SK-N-SH (cell line): ENCODE results near the gene SNPH. TPM values are rescaled to one million over a fixed set of nuclear protein-coding genes. Genes with fewer than 3 reads are reported as not detected.

Source experiments
- CTCF ChIA-PET: fragments of 300-600, 350-600 bp; formaldehyde crosslinking; extraction: SDS; loops from one replicate; lab custom pipeline; 2021; lab: Yijun Ruan, JAX
- POLR2A ChIA-PET: fragments of 350-600 bp; sonication (Branson Sonifier 250); formaldehyde crosslinking; extraction: SDS; loops from one replicate; lab custom pipeline; 2020; ENCODE audit warnings: antibody characterized with exemption, inconsistent platforms; lab: Yijun Ruan, JAX
- DNase-seq: peaks from one replicate; pipeline ENCODE4 v3.0.0; 2012
- H2AFZ ChIP-seq: fragments of 200-600 bp; sonication (generic); 2 replicates; pipeline ENCODE4 v1.8.1; 2016; ENCODE audit warnings: antibody characterized with exemption, mild to moderate bottlenecking, low read depth
- H3F3A ChIP-seq: fragments of 200-600 bp; sonication (generic); replicated peaks from 2 replicates; pipeline ENCODE3; 2016; ENCODE audit warnings: antibody characterized with exemption, mild to moderate bottlenecking; ENCODE audit not compliant: insufficient read depth
- H3K27ac ChIP-seq, 2 experiments: fragments of 200-500 bp in 1 of 2; fragments of 200-600 bp in 1 of 2; sonication (Bioruptor generic) in 1 of 2; sonication (generic), shearing (Covaris generic) in 1 of 2; 2 replicates each; pipeline versions ENCODE4 v1.5.1 to v1.6.1; 2014 to 2016; ENCODE audit warnings: low read depth in 2 of 2, inconsistent platforms in 1 of 2, low read length in 1 of 2, mild to moderate bottlenecking in 1 of 2, mixed read lengths in 1 of 2
- H3K27me3 ChIP-seq: fragments of 200-600 bp; sonication (generic), shearing (Covaris generic); 2 replicates; pipeline ENCODE4 v1.6.1; 2016; ENCODE audit warnings: mixed run types; ENCODE audit not compliant: insufficient read depth
- H3K36me3 ChIP-seq, 2 experiments: fragments of 200-500 bp in 1 of 2; fragments of 200-600 bp in 1 of 2; sonication (Bioruptor generic) in 1 of 2; sonication (generic) in 1 of 2; replicated peaks in 1 of 2; 2 replicates each; pipeline versions ENCODE3 to v1.5.1; 2014 to 2016; ENCODE audit warnings: low read length in 1 of 2, mild to moderate bottlenecking in 1 of 2; ENCODE audit not compliant: insufficient read depth in 2 of 2, control insufficient read depth in 1 of 2
- H3K4me1 ChIP-seq, 2 experiments: fragments of 200-500 bp in 1 of 2; fragments of 200-600 bp in 1 of 2; sonication (Bioruptor generic) in 1 of 2; sonication (generic), shearing (Covaris generic) in 1 of 2; 2 replicates each; pipeline versions ENCODE4 v1.5.1 to v1.6.1; 2014 to 2016; ENCODE audit warnings: low read depth in 1 of 2, low read length in 1 of 2, mixed run types in 1 of 2; ENCODE audit not compliant: insufficient read depth in 2 of 2, control insufficient read depth in 1 of 2
- H3K4me2 ChIP-seq: fragments of 200-600 bp; sonication (generic), shearing (Covaris generic); 2 replicates; pipeline ENCODE4 v1.6.1; 2017; ENCODE audit warnings: mixed run types
- H3K4me3 ChIP-seq, 2 experiments: fragments of 200-500 bp in 1 of 2; fragments of 200-600 bp in 1 of 2; sonication (Bioruptor generic) in 1 of 2; sonication (generic), shearing (Covaris generic) in 1 of 2; 2 replicates each; pipeline versions ENCODE4 v1.5.1 to v1.8.1; 2014 to 2016; ENCODE audit warnings: low read depth in 2 of 2, inconsistent platforms in 1 of 2, low read length in 1 of 2, mild to moderate bottlenecking in 1 of 2, mixed read lengths in 1 of 2, moderate library complexity in 1 of 2
- H3K79me2 ChIP-seq: fragments of 200-600 bp; sonication (generic); 2 replicates; pipeline ENCODE4 v1.8.1; 2017; ENCODE audit warnings: mild to moderate bottlenecking; ENCODE audit not compliant: insufficient read depth
- H3K9ac ChIP-seq: fragments of 200-600 bp; sonication (generic); 2 replicates; pipeline ENCODE4 v1.6.1; 2017; ENCODE audit warnings: mixed run types
- H3K9me2 ChIP-seq: fragments of 200-600 bp; sonication (generic); 2 replicates; pipeline ENCODE4 v1.6.1; 2017; ENCODE audit warnings: mixed run types
- H3K9me3 ChIP-seq: fragments of 200-600 bp; sonication (generic); 2 replicates; pipeline ENCODE4 v1.6.1; 2017; ENCODE audit warnings: mixed run types, mild to moderate bottlenecking, moderate library complexity
- H4K20me1 ChIP-seq: fragments of 200-600 bp; sonication (generic); 2 replicates; pipeline ENCODE4 v1.6.1; 2017; ENCODE audit warnings: mild to moderate bottlenecking, mixed run types; ENCODE audit not compliant: insufficient read depth
- ELF1 ChIP-seq: IDR thresholded peaks from 2 replicates; pipeline ENCODE4 v1.4.0; 2012
- EZH2phosphoT487 ChIP-seq: fragments of 200-600 bp; sonication (generic); IDR thresholded peaks from 2 replicates; pipeline ENCODE4 v1.6.1; 2017; ENCODE audit warnings: low read depth, mixed run types, mild to moderate bottlenecking, antibody characterized with exemption, moderate library complexity, borderline replicate concordance
- FOSL2 ChIP-seq: IDR thresholded peaks from 2 replicates; pipeline ENCODE4 v1.4.0; 2012; ENCODE audit warnings: low read depth, mild to moderate bottlenecking, moderate library complexity, borderline replicate concordance
- FOXJ3 ChIP-seq: sonication (generic); formaldehyde crosslinking; IDR thresholded peaks from 2 replicates; pipeline ENCODE4 v1.5.1; 2020; ENCODE audit warnings: mild to moderate bottlenecking, missing genetic modification reagents
- GABPA ChIP-seq: IDR thresholded peaks from 2 replicates; pipeline ENCODE4 v1.4.0; 2012; ENCODE audit warnings: low read depth, mild to moderate bottlenecking
- GATA2 ChIP-seq: sonication (generic); formaldehyde crosslinking; IDR thresholded peaks from 2 replicates; pipeline ENCODE4 v1.5.0; 2020; ENCODE audit warnings: mild to moderate bottlenecking, missing genetic modification reagents
- MEF2A ChIP-seq: IDR thresholded peaks from 2 replicates; pipeline ENCODE4 v1.4.0; 2012; ENCODE audit warnings: low read depth, borderline replicate concordance
- MXI1 ChIP-seq: IDR thresholded peaks from 2 replicates; pipeline ENCODE4 v1.6.1; 2012; ENCODE audit warnings: mild to moderate bottlenecking, low read depth, low read length, improper control_type of control experiment
- NFIC ChIP-seq: IDR thresholded peaks from 2 replicates; pipeline ENCODE4 v1.4.0; 2012; ENCODE audit warnings: borderline replicate concordance
- RAD21 ChIP-seq: IDR thresholded peaks from 2 replicates; pipeline ENCODE4 v1.6.1; 2012; ENCODE audit warnings: mild to moderate bottlenecking, low read length
- RCOR1 ChIP-seq: fragments of 150-350 bp; IDR thresholded peaks from 2 replicates; pipeline ENCODE4 v1.6.1; 2017; ENCODE audit warnings: antibody characterized with exemption, low read length
- RFX5 ChIP-seq: IDR thresholded peaks from 2 replicates; pipeline ENCODE4 v1.6.1; 2012; ENCODE audit warnings: mild to moderate bottlenecking, improper control_type of control experiment, low read length
- SIN3A ChIP-seq: IDR thresholded peaks from 2 replicates; pipeline ENCODE4 v1.6.1; 2012; ENCODE audit warnings: low read depth, mild to moderate bottlenecking, low read length, moderate library complexity, borderline replicate concordance
- SMC3 ChIP-seq: IDR thresholded peaks from 2 replicates; pipeline ENCODE4 v1.6.1; 2012; ENCODE audit warnings: low read depth, low read length, improper control_type of control experiment
- TAF1 ChIP-seq: IDR thresholded peaks from 2 replicates; pipeline ENCODE4 v1.6.1; 2012; ENCODE audit warnings: low read depth, mild to moderate bottlenecking, low read length, moderate library complexity, borderline replicate concordance
- TCF12 ChIP-seq: IDR thresholded peaks from 2 replicates; pipeline ENCODE4 v1.4.0; 2012
- TEAD4 ChIP-seq: IDR thresholded peaks from 2 replicates; pipeline ENCODE4 v1.4.0; 2012; ENCODE audit warnings: mild to moderate bottlenecking, borderline replicate concordance; ENCODE audit not compliant: insufficient read depth
- YY1 ChIP-seq: IDR thresholded peaks from 2 replicates; pipeline ENCODE4 v1.4.0; 2012; ENCODE audit warnings: low read depth, mild to moderate bottlenecking
- WGBS: methylation state at CpG from one replicate; pipeline ENCODE4 v1.1.6; 2017; ENCODE audit warnings: low lambda C conversion rate; 5-methylcytosine and 5-hydroxymethylcytosine counted together
- polyA plus RNA-seq, 3 experiments: library from polyadenylated mRNA; depleted of rRNA; stranded (reverse); fragments of >200 nt; gene quantifications; 2 replicates each; pipeline ENCODE4 v1.2.3, GENCODE V29; 2012
- TF ChIP-seq, protein P1 (sequence below): IDR thresholded peaks from 2 replicates; pipeline ENCODE4 v1.4.0; 2012; ENCODE audit warnings: low read depth
- TF ChIP-seq, protein P2 (sequence below): IDR thresholded peaks from 2 replicates; pipeline ENCODE4 v1.4.0; 2012; ENCODE audit warnings: low read depth, borderline replicate concordance
- TF ChIP-seq, protein P3 (sequence below): IDR thresholded peaks from 2 replicates; pipeline ENCODE4; 2012
- TF ChIP-seq, protein P4 (sequence below): fragments of 150-350 bp; IDR thresholded peaks from 2 replicates; pipeline ENCODE4 v1.6.1; 2016; ENCODE audit warnings: mild to moderate bottlenecking, low read depth, low read length
- TF ChIP-seq, protein P5 (sequence below): fragments of 150-350 bp; IDR thresholded peaks from 2 replicates; pipeline ENCODE4 v1.6.1; 2017; ENCODE audit warnings: antibody characterized with exemption, low read length, low read depth, borderline replicate concordance
- TF ChIP-seq, protein P6 (sequence below): fragments of 200-600 bp; sonication (generic); IDR thresholded peaks from 2 replicates; pipeline ENCODE4 v1.6.1; 2017; ENCODE audit warnings: antibody characterized with exemption, mild to moderate bottlenecking, moderate library complexity

Gene SNPH
- polyA plus RNA-seq, 1 of the 3 experiments (the other 2 are of a cell fraction) = 2.5 TPM

DNA sequence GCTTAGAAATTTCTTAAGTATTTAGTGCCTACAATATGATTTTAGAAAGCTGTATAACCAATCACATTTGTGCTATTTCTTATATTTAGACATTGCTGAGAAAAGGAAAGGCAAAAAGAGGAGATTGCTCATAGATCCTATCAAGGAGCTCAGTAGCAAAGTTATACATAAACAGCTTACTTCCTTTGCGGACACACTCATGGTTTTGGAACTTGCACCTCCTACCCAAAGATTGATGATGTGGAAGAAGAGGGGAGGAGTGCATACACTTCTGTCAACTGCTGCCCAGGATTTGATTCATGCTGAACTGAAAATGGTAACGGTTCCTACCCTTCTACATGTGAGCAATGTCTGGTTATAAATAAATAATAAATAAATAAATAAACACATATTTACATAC is 23.6 kb upstream of the SNPH start (continued):
- TF ChIP-seq, protein P1, sequence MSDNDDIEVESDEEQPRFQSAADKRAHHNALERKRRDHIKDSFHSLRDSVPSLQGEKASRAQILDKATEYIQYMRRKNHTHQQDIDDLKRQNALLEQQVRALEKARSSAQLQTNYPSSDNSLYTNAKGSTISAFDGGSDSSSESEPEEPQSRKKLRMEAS = peak; percentile 32; the same call in 1 of the 2 replicates
- TF ChIP-seq MXI1 = no peak
- TF ChIP-seq TAF1 = no peak
- TF ChIP-seq EZH2phosphoT487 = no peak
- peak; percentile 31; the same call in 1 of the 2 replicates for TF ChIP-seq TCF12
- TF ChIP-seq RAD21 = no peak
- TF ChIP-seq, protein P2, sequence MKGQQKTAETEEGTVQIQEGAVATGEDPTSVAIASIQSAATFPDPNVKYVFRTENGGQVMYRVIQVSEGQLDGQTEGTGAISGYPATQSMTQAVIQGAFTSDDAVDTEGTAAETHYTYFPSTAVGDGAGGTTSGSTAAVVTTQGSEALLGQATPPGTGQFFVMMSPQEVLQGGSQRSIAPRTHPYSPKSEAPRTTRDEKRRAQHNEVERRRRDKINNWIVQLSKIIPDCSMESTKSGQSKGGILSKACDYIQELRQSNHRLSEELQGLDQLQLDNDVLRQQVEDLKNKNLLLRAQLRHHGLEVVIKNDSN = no peak
- no peak for TF ChIP-seq TEAD4
- TF ChIP-seq, all 33 proteins: peak for 8

DNA sequence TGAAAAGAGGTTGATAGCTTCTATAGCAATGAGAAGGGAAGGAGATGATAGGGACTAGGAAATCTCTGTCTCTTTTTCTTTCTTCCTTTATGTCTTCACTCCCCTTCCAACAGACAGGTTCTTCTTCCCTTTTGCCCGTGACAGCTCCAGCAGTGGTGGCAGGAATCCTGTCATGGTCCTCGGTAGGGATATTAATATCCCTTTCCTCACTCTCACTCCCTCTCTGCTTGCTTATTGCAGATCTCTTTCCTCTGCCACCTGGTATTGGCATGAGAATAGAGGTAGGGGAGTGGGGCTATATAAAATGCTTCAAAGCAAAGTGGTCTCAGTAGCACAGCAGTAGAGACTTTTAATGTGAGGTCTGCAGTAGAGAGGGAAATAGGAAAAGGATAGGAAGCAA is 20.5 kb upstream of the SNPH start:
- Histone ChIP-seq H2AFZ (no peak overlapping the region), H4K20me1 (no peaks in the 10 kb centered on the region), H3K27ac (no peak overlapping the region), H3F3A (peaks cover 7% of the 10 kb centered on the region), H3K4me2 (no peak overlapping the region), H3K9me3 (no peaks in the 10 kb centered on the region), H3K4me3 (no peak overlapping the region), H3K36me3 (no peaks in the 10 kb centered on the region), H3K79me2 (no peaks in the 10 kb centered on the region), H3K9ac (no peak overlapping the region), H3K4me1 (peaks cover 0 to 4% of the 10 kb centered on the region in 2 experiments; a peak in 2 of 4 replicates), H3K9me2 (no peaks in the 10 kb centered on the region), H3K27me3 (no peaks in the 10 kb centered on the region)
- DNase-seq = no peak
- WGBS = 52% methylated on average over 2 of the region's 2 CpGs
- POLR2A ChIA-PET = no interaction called here
- CTCF ChIA-PET = no interaction called here
- TF ChIP-seq ELF1 (no peak), FOSL2 (no peak), FOXJ3 (CRISPR knock-in tag) (no peak), RCOR1 (no peak), SMC3 (no peak), GABPA (no peak), YY1 (no peak), GATA2 (CRISPR knock-in tag) (no peak), SIN3A (no peak), NFIC (no peak), RFX5 (no peak), MEF2A (no peak), RAD21 (no peak), TEAD4 (no peak)
- TF ChIP-seq, protein P3, sequence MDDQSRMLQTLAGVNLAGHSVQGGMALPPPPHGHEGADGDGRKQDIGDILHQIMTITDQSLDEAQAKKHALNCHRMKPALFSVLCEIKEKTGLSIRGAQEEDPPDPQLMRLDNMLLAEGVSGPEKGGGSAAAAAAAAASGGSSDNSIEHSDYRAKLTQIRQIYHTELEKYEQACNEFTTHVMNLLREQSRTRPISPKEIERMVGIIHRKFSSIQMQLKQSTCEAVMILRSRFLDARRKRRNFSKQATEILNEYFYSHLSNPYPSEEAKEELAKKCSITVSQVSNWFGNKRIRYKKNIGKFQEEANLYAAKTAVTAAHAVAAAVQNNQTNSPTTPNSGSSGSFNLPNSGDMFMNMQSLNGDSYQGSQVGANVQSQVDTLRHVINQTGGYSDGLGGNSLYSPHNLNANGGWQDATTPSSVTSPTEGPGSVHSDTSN = no peak
- TF ChIP-seq, protein P4, sequence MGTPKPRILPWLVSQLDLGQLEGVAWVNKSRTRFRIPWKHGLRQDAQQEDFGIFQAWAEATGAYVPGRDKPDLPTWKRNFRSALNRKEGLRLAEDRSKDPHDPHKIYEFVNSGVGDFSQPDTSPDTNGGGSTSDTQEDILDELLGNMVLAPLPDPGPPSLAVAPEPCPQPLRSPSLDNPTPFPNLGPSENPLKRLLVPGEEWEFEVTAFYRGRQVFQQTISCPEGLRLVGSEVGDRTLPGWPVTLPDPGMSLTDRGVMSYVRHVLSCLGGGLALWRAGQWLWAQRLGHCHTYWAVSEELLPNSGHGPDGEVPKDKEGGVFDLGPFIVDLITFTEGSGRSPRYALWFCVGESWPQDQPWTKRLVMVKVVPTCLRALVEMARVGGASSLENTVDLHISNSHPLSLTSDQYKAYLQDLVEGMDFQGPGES = no peak
- TF ChIP-seq, protein P5, sequence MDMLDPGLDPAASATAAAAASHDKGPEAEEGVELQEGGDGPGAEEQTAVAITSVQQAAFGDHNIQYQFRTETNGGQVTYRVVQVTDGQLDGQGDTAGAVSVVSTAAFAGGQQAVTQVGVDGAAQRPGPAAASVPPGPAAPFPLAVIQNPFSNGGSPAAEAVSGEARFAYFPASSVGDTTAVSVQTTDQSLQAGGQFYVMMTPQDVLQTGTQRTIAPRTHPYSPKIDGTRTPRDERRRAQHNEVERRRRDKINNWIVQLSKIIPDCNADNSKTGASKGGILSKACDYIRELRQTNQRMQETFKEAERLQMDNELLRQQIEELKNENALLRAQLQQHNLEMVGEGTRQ = no peak
- TF ChIP-seq, protein P6, sequence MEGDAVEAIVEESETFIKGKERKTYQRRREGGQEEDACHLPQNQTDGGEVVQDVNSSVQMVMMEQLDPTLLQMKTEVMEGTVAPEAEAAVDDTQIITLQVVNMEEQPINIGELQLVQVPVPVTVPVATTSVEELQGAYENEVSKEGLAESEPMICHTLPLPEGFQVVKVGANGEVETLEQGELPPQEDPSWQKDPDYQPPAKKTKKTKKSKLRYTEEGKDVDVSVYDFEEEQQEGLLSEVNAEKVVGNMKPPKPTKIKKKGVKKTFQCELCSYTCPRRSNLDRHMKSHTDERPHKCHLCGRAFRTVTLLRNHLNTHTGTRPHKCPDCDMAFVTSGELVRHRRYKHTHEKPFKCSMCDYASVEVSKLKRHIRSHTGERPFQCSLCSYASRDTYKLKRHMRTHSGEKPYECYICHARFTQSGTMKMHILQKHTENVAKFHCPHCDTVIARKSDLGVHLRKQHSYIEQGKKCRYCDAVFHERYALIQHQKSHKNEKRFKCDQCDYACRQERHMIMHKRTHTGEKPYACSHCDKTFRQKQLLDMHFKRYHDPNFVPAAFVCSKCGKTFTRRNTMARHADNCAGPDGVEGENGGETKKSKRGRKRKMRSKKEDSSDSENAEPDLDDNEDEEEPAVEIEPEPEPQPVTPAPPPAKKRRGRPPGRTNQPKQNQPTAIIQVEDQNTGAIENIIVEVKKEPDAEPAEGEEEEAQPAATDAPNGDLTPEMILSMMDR = no peak
- TF ChIP-seq, protein P2 = no peak
